NB4 (cell line): ENCODE results near the gene SREK1IP1.

Experiments used
- CTCF ChIP-seq: IDR thresholded peaks from one replicate; pipeline ENCODE4 v1.5.1; 2012; ENCODE audit warnings: low read depth, low read length
- POLR2A ChIP-seq: IDR thresholded peaks from 2 replicates; pipeline ENCODE4 v1.6.1; 2011; ENCODE audit warnings: mild to moderate bottlenecking; ENCODE audit not compliant: insufficient read length; ENCODE audit errors: extremely low read depth

GRCh38 chr5:64800926-64801325 is 32.4 kb upstream of the SREK1IP1 start:
- no peak for TF ChIP-seq CTCF
- no peak for TF ChIP-seq POLR2A
